GM12878 (cell line): ENCODE measurements around the gene LST1. TPM values are rescaled to one million over a fixed set of nuclear protein-coding genes. Genes with fewer than 3 reads are reported as not detected.

ENCODE experiments used
- BCL11A ChIP-seq: IDR thresholded peaks from 2 replicates; pipeline ENCODE4 v1.6.1; 2011; ENCODE audit warnings: low read depth, low read length
- BMI1 ChIP-seq: fragments of 450-650 bp; IDR thresholded peaks from 2 replicates; pipeline ENCODE4 v1.6.1; 2016; ENCODE audit warnings: mild to moderate bottlenecking, moderate library complexity, borderline replicate concordance
- CBX5 ChIP-seq: sonication (generic); IDR thresholded peaks from 2 replicates; pipeline ENCODE4 v1.6.1; 2016; ENCODE audit warnings: low read depth, moderate library complexity, mild to moderate bottlenecking, inconsistent platforms
- ESRRA ChIP-seq: IDR thresholded peaks from 2 replicates; pipeline ENCODE4 v1.6.1; 2012; ENCODE audit warnings: mild to moderate bottlenecking, low read length, improper control_type of control experiment
- ETV6 ChIP-seq, 2 experiments: fragments of 450-650 bp in 1 of 2; IDR thresholded peaks in 1 of 2; conservative IDR thresholded peaks in 1 of 2; 2 replicates each; pipeline ENCODE4 v1.6.1; 2014; ENCODE audit warnings: antibody characterized with exemption in 1 of 2, borderline replicate concordance in 1 of 2, low read depth in 1 of 2, mild to moderate bottlenecking in 1 of 2, moderate library complexity in 1 of 2
- IKZF2 ChIP-seq, 2 experiments: fragments of 450-650 bp; IDR thresholded peaks; 2 replicates each; pipeline ENCODE4 v1.6.1; 2017; ENCODE audit warnings: mild to moderate bottlenecking in 2 of 2, moderate library complexity in 2 of 2
- PKNOX1 ChIP-seq: fragments of 450-650 bp; IDR thresholded peaks from 2 replicates; pipeline ENCODE4 v1.6.1; 2016; ENCODE audit warnings: mild to moderate bottlenecking
- POU2F2 ChIP-seq: IDR thresholded peaks from 3 replicates; pipeline ENCODE4 v1.6.1; 2011; ENCODE audit warnings: low read depth, mild to moderate bottlenecking, low read length, borderline replicate concordance
- PRDM15 ChIP-seq: fragments of 450-650 bp; formaldehyde crosslinking; IDR thresholded peaks from 2 replicates; pipeline ENCODE4 v1.4.0; 2020; ENCODE audit warnings: mild to moderate bottlenecking, moderate library complexity
- SIN3A ChIP-seq: IDR thresholded peaks from 2 replicates; pipeline ENCODE4 v1.6.1; 2012; ENCODE audit warnings: low read depth, low read length, improper control_type of control experiment
- SMAD1 ChIP-seq: fragments of 450-650 bp; IDR thresholded peaks from 2 replicates; pipeline ENCODE4 v1.6.1; 2018; ENCODE audit warnings: mild to moderate bottlenecking, low read depth; ENCODE audit not compliant: partially characterized antibody
- SP1 ChIP-seq: IDR thresholded peaks from one replicate; pipeline ENCODE4 v1.6.1; 2011; ENCODE audit warnings: low read depth, low read length
- SUPT20H ChIP-seq: IDR thresholded peaks from 2 replicates; pipeline ENCODE4 v1.6.1; 2011; ENCODE audit warnings: low read depth, mild to moderate bottlenecking, low read length, moderate library complexity, borderline replicate concordance; ENCODE audit not compliant: control insufficient read depth
- SUZ12 ChIP-seq: fragments of 200-600 bp; sonication (generic); IDR thresholded peaks from one replicate; pipeline ENCODE4 v1.6.1; 2018; ENCODE audit warnings: antibody characterized with exemption, mild to moderate bottlenecking; ENCODE audit not compliant: unreplicated experiment
- TBL1XR1 ChIP-seq: IDR thresholded peaks from 2 replicates; pipeline ENCODE4 v1.6.1; 2012; ENCODE audit warnings: low read depth, low read length, improper control_type of control experiment
- ZSCAN29 ChIP-seq: fragments of 450-650 bp; IDR thresholded peaks from 2 replicates; pipeline ENCODE4 v1.6.1; 2017; ENCODE audit warnings: mild to moderate bottlenecking, moderate library complexity
- polyA plus RNA-seq, 11 experiments: library from polyadenylated mRNA; depleted of rRNA in 4 of 11; unstranded in 6 of 11; stranded (reverse) in 5 of 11; fragments of >200 nt; fragmentation: Nextera tagmentation in 4 of 11; fragmentation: Illumina TruSeq in 1 of 11; extraction: Ambion mirVana in 4 of 11; extraction: Trizol in 1 of 11; gene quantifications; 1 replicate in 1 of 11; 2 replicates in 10 of 11; pipeline versions ENCODE4 v1.2.1 to v1.2.3, GENCODE V29; 2011 to 2016; ENCODE audit warnings: inconsistent platforms in 2 of 11, missing spikeins in 2 of 11, low read depth in 1 of 11
- total RNA-seq, 4 experiments: library from RNA; depleted of rRNA in 3 of 4; stranded (reverse); fragments of >200 nt in 3 of 4; fragmentation: Illumina TruSeq in 1 of 4; extraction: Trizol in 1 of 4; gene quantifications; 2 replicates each; pipeline versions ENCODE4 v1.2.1 to v1.2.3, GENCODE V29; 2013 to 2021
- TF ChIP-seq, protein P1 (sequence below): fragments of 450-650 bp; IDR thresholded peaks from 2 replicates; pipeline ENCODE4 v1.6.1; 2017; ENCODE audit warnings: mild to moderate bottlenecking, moderate library complexity
- TF ChIP-seq, protein P2 (sequence below): fragments of 450-650 bp; IDR thresholded peaks from 2 replicates; pipeline ENCODE4 v1.6.1; 2017; ENCODE audit warnings: mild to moderate bottlenecking
- TF ChIP-seq, protein P3 (sequence below): IDR thresholded peaks from 2 replicates; pipeline ENCODE4 v1.6.1; 2012; ENCODE audit warnings: low read depth, low read length, improper control_type of control experiment

Gene LST1
- total and polyA plus RNA-seq, 10 of the 15 experiments (the other 5 are each of a cell fraction or from before 2014, with no cell fraction given), result 4.1 to 35.5 (median 16.4) TPM

DNA sequence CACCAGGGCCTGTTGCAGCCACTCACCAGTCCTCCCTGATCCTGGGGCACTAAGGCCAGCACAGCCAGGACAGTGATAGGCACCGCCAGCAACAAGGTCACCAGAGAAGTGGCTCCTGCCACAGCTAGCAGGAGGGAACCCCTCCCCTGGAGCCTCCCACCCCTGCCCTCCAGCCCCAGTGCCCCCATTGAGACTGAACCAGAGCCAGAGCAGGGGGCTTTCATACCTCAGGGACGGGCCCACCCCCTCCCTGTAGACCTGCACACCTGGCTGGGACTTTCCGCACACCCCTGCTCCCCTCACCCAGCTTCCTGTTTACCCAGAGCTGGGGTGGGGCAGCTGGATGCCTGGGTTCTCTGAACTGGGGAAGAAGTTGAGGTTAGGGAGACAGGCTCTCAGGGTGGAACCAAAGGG, 3.8 kb upstream of the LST1 start, which contains the start of gene LTB (continued):
- TF ChIP-seq, protein P1, sequence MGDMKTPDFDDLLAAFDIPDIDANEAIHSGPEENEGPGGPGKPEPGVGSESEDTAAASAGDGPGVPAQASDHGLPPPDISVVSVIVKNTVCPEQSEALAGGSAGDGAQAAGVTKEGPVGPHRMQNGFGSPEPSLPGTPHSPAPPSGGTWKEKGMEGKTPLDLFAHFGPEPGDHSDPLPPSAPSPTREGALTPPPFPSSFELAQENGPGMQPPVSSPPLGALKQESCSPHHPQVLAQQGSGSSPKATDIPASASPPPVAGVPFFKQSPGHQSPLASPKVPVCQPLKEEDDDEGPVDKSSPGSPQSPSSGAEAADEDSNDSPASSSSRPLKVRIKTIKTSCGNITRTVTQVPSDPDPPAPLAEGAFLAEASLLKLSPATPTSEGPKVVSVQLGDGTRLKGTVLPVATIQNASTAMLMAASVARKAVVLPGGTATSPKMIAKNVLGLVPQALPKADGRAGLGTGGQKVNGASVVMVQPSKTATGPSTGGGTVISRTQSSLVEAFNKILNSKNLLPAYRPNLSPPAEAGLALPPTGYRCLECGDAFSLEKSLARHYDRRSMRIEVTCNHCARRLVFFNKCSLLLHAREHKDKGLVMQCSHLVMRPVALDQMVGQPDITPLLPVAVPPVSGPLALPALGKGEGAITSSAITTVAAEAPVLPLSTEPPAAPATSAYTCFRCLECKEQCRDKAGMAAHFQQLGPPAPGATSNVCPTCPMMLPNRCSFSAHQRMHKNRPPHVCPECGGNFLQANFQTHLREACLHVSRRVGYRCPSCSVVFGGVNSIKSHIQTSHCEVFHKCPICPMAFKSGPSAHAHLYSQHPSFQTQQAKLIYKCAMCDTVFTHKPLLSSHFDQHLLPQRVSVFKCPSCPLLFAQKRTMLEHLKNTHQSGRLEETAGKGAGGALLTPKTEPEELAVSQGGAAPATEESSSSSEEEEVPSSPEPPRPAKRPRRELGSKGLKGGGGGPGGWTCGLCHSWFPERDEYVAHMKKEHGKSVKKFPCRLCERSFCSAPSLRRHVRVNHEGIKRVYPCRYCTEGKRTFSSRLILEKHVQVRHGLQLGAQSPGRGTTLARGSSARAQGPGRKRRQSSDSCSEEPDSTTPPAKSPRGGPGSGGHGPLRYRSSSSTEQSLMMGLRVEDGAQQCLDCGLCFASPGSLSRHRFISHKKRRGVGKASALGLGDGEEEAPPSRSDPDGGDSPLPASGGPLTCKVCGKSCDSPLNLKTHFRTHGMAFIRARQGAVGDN, result no peak
- no peak for TF ChIP-seq SUZ12
- no peak for TF ChIP-seq PRDM15
- TF ChIP-seq PKNOX1, result no peak
- TF ChIP-seq SIN3A, result no peak
- TF ChIP-seq ZSCAN29, result no peak
- TF ChIP-seq, protein P2, sequence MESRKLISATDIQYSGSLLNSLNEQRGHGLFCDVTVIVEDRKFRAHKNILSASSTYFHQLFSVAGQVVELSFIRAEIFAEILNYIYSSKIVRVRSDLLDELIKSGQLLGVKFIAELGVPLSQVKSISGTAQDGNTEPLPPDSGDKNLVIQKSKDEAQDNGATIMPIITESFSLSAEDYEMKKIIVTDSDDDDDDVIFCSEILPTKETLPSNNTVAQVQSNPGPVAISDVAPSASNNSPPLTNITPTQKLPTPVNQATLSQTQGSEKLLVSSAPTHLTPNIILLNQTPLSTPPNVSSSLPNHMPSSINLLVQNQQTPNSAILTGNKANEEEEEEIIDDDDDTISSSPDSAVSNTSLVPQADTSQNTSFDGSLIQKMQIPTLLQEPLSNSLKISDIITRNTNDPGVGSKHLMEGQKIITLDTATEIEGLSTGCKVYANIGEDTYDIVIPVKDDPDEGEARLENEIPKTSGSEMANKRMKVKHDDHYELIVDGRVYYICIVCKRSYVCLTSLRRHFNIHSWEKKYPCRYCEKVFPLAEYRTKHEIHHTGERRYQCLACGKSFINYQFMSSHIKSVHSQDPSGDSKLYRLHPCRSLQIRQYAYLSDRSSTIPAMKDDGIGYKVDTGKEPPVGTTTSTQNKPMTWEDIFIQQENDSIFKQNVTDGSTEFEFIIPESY, result no peak
- TF ChIP-seq BMI1, result no peak
- TF ChIP-seq, protein P3, sequence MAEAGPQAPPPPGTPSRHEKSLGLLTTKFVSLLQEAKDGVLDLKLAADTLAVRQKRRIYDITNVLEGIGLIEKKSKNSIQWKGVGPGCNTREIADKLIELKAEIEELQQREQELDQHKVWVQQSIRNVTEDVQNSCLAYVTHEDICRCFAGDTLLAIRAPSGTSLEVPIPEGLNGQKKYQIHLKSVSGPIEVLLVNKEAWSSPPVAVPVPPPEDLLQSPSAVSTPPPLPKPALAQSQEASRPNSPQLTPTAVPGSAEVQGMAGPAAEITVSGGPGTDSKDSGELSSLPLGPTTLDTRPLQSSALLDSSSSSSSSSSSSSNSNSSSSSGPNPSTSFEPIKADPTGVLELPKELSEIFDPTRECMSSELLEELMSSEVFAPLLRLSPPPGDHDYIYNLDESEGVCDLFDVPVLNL, result no peak
- no peak for TF ChIP-seq SMAD1
- no peak for TF ChIP-seq SP1
- no peak for TF ChIP-seq BCL11A
- TF ChIP-seq CBX5, result no peak
- no peak for TF ChIP-seq TBL1XR1
- no peak for TF ChIP-seq ETV6 (conservative IDR thresholded peaks at IDR 0.05 in 1 of 2, IDR thresholded peaks at IDR 0.05 in 1 of 2; ENCODE audit: borderline replicate concordance in 1 of 2, low read depth in 1 of 2)
- TF ChIP-seq SUPT20H, result no peak
- no peak for TF ChIP-seq ESRRA
- 0 out of 4 replicates have a peak, but pooled peaks of 1 of the 2 experiments have one; percentile 23 for TF ChIP-seq IKZF2 (IDR thresholded peaks at IDR 0.05)
- TF ChIP-seq POU2F2, result no peak
